OCI-LY7 (cell line): ENCODE results near the gene LYPD1.

ENCODE experiments used
- CTCF ChIP-seq: fragments of 200-600 bp; sonication (generic); conservative IDR thresholded peaks from 2 replicates; pipeline ENCODE4 v1.5.1; 2014; ENCODE audit warnings: mild to moderate bottlenecking, antibody characterized with exemption, low read length, moderate library complexity, mixed read lengths
- EZH2phosphoT487 ChIP-seq: fragments of 200-600 bp; sonication (generic); IDR thresholded peaks from 2 replicates; pipeline ENCODE4 v1.6.1; 2018; ENCODE audit warnings: low read depth, borderline replicate concordance, mild to moderate bottlenecking, mixed run types, antibody characterized with exemption, low read length, moderate library complexity, mixed read lengths

GRCh38 chr2:132667706-132668105 is 2.3 kb downstream of the LYPD1 start:
- TF ChIP-seq CTCF (no peak), EZH2phosphoT487 (no peak)
